Glomerular endothelial cell (primary cell): Measurements from ENCODE around the gene USP38. TPM values are rescaled to one million over a fixed set of nuclear protein-coding genes. Genes with fewer than 3 reads are reported as not detected.
"Not testable (repeated sequence)": the region's sequence is repeated elsewhere in the genome, so short reads cannot be mapped to it uniquely, and the experiment has no call there.

ENCODE experiments used
- DNase-seq: peaks from one replicate; pipeline ENCODE4 v3.0.0-alpha.2; 2011; ENCODE audit warnings: low read depth, low spot score; ENCODE audit errors: extremely low read depth
- total RNA-seq: library from RNA; depleted of rRNA; stranded (reverse); fragments of >200 nt; gene quantifications from 2 replicates; pipeline ENCODE4 v1.2.3, GENCODE V29; 2015

USP38 gene
- total RNA-seq, 1 donor from 2014 or later, result 22.8 TPM

DNA sequence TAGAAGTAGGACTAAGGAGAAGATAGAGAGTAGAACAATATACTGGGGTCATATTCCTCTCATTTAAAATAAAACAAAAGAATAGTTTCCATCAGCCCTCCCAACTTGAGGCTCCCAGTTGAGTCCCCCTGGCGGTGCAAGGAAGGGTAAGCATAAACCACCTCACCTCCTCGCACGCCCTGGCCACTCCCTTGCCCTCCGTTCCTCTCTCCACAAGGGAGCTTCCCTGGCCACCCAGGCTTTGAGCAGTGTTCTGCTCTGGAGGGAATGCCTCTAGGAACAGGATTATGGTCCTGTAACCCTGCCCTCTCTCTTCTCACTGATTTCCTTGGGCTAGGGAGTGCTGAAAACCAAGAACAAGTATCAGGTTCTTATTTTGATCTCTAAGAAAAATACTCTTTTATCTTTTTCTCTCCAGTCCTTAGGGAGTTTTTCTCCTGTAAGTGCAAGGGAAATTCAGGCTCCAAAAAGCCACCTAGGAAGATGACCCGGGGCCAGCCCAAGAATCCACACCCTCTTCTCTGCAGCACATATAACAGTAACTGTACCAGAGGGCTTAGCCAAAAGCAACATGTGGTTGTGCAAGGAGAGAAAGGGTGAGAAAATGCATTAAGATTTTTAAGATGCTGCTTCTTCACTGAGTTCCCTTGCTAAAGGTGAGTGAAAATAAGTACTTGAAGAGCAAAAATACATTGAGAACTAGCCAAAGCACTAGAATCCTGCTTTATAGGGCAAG lies 69.9 kb downstream of the USP38 start:
- no peak for DNase-seq

DNA sequence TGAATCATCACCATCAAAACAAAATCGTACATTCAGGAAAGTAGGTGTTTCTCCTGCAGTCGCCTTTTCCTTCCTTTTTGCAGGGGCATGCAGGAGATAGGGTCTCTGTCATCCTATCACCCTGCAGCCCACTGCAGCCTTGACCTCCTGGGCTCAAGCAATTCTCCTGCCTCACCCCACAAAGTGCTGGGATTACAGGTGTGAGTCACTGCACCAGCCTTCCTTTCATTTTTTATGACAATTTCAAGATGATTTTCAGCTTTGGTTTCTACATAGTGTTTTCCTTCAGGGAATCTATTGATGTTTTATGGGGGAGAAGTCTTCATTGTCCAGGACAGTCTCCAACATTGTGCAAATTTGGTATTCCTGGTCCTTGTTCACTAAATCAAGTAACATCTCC lies 71.7 kb downstream of the USP38 start:
- DNase-seq, result no peak

DNA sequence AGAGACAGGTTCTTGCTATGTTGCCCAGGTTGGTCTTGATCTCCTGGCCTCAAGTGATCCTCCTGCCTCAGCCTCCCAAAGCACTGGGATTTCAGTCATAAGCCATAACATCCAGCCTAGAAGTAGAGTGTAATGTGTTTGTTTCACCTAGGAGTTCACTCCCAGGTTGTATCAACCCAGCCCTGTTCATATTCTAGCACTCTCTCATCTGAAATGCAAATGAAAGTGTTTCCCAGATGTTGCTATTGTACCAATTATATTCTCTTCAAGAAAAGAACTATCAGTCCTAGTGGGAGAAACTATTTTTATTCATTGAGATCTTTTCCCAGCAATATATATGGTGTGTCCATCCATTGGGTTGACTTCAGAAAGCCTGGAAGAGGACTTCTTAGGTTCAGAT lies 72.6 kb downstream of the USP38 start:
- no peak for DNase-seq

DNA sequence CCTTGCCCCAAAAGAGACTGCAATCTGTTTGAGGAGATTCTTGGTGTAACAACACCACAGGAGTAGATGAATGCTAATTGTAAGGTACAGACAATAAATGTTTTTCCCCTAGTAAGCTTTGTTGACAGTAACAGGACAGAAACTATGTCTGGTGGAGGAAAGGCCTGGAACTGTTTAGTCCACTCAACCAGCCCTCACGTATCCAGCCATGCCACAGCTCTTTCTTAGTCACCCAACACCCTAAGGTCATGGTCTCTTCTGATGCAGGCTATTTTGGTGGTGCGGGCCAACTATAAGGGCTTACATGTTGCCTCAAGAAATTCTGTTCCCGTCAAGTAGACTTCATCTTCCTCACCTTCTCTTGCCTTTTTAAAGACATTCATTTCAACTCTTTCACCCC lies 76.0 kb downstream of the USP38 start:
- no peak for DNase-seq

DNA sequence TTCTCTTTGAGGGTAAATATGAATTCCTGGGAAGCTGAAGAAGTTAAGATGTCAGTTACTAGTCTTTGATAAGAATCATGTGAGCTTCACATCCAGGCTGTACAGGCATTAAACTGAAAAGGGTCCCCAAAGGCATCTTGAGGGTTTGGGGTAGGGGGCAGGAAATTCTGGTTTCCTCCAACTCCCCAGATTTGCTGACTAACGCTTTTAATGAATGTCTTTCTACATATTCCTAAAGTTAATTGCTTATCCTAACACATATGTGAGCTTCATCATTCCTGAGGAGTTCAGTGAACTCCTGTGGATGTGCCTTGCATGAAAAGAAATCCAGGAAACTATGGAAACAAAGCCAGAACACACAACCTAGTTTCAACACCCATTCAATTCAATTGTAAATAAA lies 78.1 kb downstream of the USP38 start:
- no peak for DNase-seq

DNA sequence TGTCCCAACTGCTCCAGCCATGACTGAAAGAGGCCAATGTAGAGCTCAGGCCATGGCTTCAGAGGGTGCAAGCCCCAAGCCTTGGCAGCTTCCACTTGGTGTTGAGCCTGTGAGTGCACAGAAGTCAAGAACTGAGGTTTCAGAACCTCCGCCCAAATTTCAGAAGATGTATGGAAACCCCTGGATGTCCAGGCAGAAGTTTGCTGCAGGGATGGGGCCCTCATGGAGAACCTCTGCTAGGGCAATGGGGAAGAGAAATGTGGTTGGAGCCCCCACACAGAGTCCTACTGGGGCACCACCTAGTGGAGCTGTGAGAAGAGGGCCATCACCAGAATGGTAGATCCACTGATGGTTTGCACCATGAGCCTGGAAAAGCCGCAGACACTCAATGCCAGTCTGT lies 83.0 kb downstream of the USP38 start:
- DNase-seq, result not testable (repeated sequence)

DNA sequence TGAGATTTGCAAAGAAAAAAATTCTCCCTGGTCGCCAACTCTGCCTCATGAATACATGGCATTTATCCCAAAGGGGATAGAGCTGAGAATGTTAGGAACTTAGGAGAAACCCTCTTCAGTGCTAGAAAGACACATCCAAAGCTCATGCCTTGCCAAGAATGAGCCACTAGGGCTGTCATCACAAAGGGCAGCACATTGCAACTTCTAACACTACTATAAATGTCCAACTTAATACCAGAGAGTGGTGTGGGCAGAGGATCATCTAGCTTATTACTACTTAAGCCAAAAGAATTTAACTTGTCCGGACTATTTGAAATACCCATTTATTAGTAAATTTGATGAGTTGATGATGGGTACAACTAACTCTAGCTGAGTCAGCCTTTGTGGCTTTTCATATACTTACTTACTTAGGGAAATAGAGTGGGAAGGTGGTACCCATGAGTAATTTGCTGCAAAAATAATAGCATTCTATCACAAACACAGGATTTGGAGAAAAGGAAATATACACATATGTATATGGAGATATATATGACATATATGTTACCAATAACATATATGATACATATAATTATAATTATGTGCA lies 85.6 kb downstream of the USP38 start:
- no peak for DNase-seq

Other genes starting within 250 kb of the USP38 start
- 8.1 and 19.6 TPM in 2 replicates for gene GAB1, start 152.0 kb downstream of the USP38 start, total RNA-seq